Stimulated activated CD4-positive, alpha-beta T cell treated with anti-CD3 and anti-CD28 coated beads, Interleukin-4, amount 100 ng/mL, for 4 hours (primary cell): ENCODE measurements around the gene PRMT9.

Source experiments
- DNase-seq, 2 experiments: peaks; one replicate each; pipeline ENCODE4 v3.0.0-alpha.2; 2020

Gene PRMT9

GRCh38 chr4:147683717-147684700 lies at the start of gene PRMT9:
PRMT9 (minus strand) TSS chr4:147684163; CDS start chr4:147683987, 176 bp downstream.
- DNase-seq: peak; percentile 83 to 87

GRCh38 chr4:147732518-147733235 lies 48.7 kb upstream of the PRMT9 start:
- no peak for DNase-seq

- DNase-seq: peak; percentile 67 to 74
Measured at GRCh38 chr4:147731580-147732517, 47.9 kb upstream of the PRMT9 start, which contains the start of gene ARHGAP10. ARHGAP10 (plus strand) TSS chr4:147732088; CDS start chr4:147732302, 214 bp downstream.

- no peak for DNase-seq
Measured at GRCh38 chr4:147730333-147730732, 46.4 kb upstream of the PRMT9 start.

- no peak for DNase-seq
Measured at GRCh38 chr4:147727476-147728028, 43.6 kb upstream of the PRMT9 start.

GRCh38 chr4:147725673-147726072 lies 41.7 kb upstream of the PRMT9 start:
- no peak for DNase-seq

GRCh38 chr4:147724468-147725201 lies 40.7 kb upstream of the PRMT9 start:
- no peak for DNase-seq

GRCh38 chr4:147723326-147723725 lies 39.4 kb upstream of the PRMT9 start:
- no peak for DNase-seq

- no peak for DNase-seq
Measured at GRCh38 chr4:147717878-147718277, 33.9 kb upstream of the PRMT9 start.

GRCh38 chr4:147714575-147715401 lies 30.8 kb upstream of the PRMT9 start:
- DNase-seq: no peak

- no peak for DNase-seq
Measured at GRCh38 chr4:147709999-147710398, 26.0 kb upstream of the PRMT9 start.

- peak; percentile 25 to 29 for DNase-seq
Measured at GRCh38 chr4:147707892-147708672, 24.1 kb upstream of the PRMT9 start.

GRCh38 chr4:147704846-147705245 lies 20.9 kb upstream of the PRMT9 start:
- no peak for DNase-seq

GRCh38 chr4:147696866-147697265 lies 12.9 kb upstream of the PRMT9 start:
- DNase-seq: no peak

- no peak for DNase-seq
Measured at GRCh38 chr4:147693218-147693617, 9.3 kb upstream of the PRMT9 start.

GRCh38 chr4:147691820-147692219 lies 7.9 kb upstream of the PRMT9 start:
- DNase-seq: no peak

GRCh38 chr4:147689067-147689466 lies 5.1 kb upstream of the PRMT9 start:
- no peak for DNase-seq

GRCh38 chr4:147683188-147683591 lies 773 bp downstream of the PRMT9 start:
- DNase-seq: no peak

GRCh38 chr4:147682755-147683154 lies 1.2 kb downstream of the PRMT9 start:
- no peak for DNase-seq
